ENCODE data around the gene HOXC9. TPM values are rescaled to one million over a fixed set of nuclear protein-coding genes. Genes with fewer than 3 reads are reported as not detected.

Gene HOXC9
- total RNA-seq, 2 donors from 2014 or later: not detected

DNA sequence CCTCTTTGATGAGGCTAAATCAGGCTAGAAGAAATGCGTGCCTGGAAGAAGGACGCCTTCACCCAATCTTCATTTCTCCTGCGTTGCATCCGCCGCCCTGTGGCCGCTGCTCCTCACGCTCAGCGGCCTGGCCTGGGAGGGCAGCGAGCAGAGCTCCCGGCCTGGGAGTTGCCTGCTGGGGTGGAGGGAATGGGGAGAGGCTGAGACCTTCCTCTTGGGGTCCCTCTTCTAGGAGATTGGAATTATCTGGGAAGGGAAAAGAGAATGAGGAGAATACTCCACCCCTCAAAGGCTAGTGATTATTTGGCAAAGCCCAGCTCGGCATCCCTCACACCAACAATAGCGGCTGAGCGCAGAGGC, 47.6 kb upstream of the HOXC9 start:
- 10 to 12% methylated on average over 13 of the region's 13 CpGs for WGBS, 2 donors
- Histone ChIP-seq H3K4me1 (peaks cover 26% of the 10 kb centered on the region), H3K27ac (no peak overlapping the region), H3K36me3 (replicated peaks in 1 of 2; ENCODE audit: insufficient read depth in 1 of 2, low read depth in 2 of 2) (no peaks in the 10 kb centered on the region), H3K27me3 (peaks cover 3 to 75% of the 10 kb centered on the region in 2 donors), H3K4me3 (no peak overlapping the region), H3K9me3 (no peaks in the 10 kb centered on the region)
- DNase-seq: no peak
- TF ChIP-seq POLR2A (IDR thresholded peaks at IDR 0.05): no peak
- TF ChIP-seq CTCF (IDR thresholded peaks at IDR 0.05): no peak
- ATAC-seq: no peak
- intact Hi-C loops (cut with DNase I): no loop called here

GRCh38 chr12:53952871-53953734, 46.9 kb upstream of the HOXC9 start:
- Histone ChIP-seq H3K27ac (no peak overlapping the region), H3K9me3 (no peaks in the 10 kb centered on the region), H3K27me3 (peaks cover 3 to 81% of the 10 kb centered on the region in 2 donors), H3K36me3 (replicated peaks in 1 of 2; ENCODE audit: insufficient read depth in 1 of 2, low read depth in 2 of 2) (no peaks in the 10 kb centered on the region), H3K4me1 (peaks cover 26% of the 10 kb centered on the region), H3K4me3 (no peak overlapping the region)
- 8 to 9% methylated on average over 30 to 38 of the region's 38 CpGs for WGBS, 2 donors
- no peak for ATAC-seq
- intact Hi-C loops (cut with DNase I): no loop called here
- DNase-seq: no peak
- TF ChIP-seq POLR2A (IDR thresholded peaks at IDR 0.05) (no peak), CTCF (IDR thresholded peaks at IDR 0.05) (no peak)

GRCh38 chr12:53953831-53954693, 45.9 kb upstream of the HOXC9 start:
- DNase-seq (no peak), ATAC-seq (no peak)
- TF ChIP-seq CTCF (IDR thresholded peaks at IDR 0.05): no peak
- no peak for TF ChIP-seq POLR2A (IDR thresholded peaks at IDR 0.05)
- no peaks in the 10 kb centered on the region for H3K9me3 ChIP-seq
- H3K27ac ChIP-seq: no peak overlapping the region
- H3K4me3 ChIP-seq: no peak overlapping the region
- H3K27me3 ChIP-seq: peaks cover 3 to 86% of the 10 kb centered on the region in 2 donors
- H3K36me3 ChIP-seq (replicated peaks in 1 of 2; ENCODE audit: insufficient read depth in 1 of 2, low read depth in 2 of 2): no peaks in the 10 kb centered on the region
- 5 to 7% methylated on average over 18 to 19 of the region's 19 CpGs for WGBS, 2 donors
- intact Hi-C loops (cut with DNase I): no loop called here
- H3K4me1 ChIP-seq: peaks cover 26% of the 10 kb centered on the region

DNA sequence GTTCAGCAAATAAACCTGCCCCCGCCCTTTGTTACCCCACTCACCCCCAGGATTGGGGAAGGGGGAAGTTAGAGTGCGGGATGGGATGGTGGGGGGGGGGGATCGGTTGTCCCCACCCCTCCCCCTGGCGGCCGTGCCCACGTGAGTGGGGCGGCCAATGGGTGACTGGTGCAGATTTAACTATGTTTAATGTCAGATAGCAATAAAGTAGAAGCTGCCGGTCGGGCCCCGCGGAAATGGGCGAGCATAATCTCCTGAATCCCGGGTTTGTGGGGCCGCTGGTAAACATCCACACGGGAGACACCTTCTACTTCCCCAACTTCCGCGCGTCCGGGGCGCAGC, 45.3 kb upstream of the HOXC9 start, which contains the start of gene HOXC12:
HOXC12 (plus strand) TSS at position 210 of the 342 bp plus-strand sequence; CDS start at position 237, 27 bp downstream.
- WGBS, 2 donors: 3 to 4% methylated on average over 2 to 20 of the region's 20 CpGs
- H3K9me3 ChIP-seq: no peaks in the 10 kb centered on the region
- H3K4me3 ChIP-seq: no peak within 1 kb of the TSS
- intact Hi-C loops (cut with DNase I): no loop called here
- TF ChIP-seq POLR2A (IDR thresholded peaks at IDR 0.05) (no peak), CTCF (IDR thresholded peaks at IDR 0.05) (no peak)
- DNase-seq: no peak
- H3K27me3 ChIP-seq: peaks cover 3 to 85% of the 10 kb centered on the region in 2 donors
- H3K4me1 ChIP-seq: peaks cover 26% of the 10 kb centered on the region
- no peak within 1 kb of the TSS for H3K27ac ChIP-seq
- no peaks in the 10 kb centered on the region for H3K36me3 ChIP-seq (replicated peaks in 1 of 2; ENCODE audit: insufficient read depth in 1 of 2, low read depth in 2 of 2)
- ATAC-seq: no peak
